Measurements from ENCODE around the gene C13orf46.

- TF ChIP-seq, protein P1, sequence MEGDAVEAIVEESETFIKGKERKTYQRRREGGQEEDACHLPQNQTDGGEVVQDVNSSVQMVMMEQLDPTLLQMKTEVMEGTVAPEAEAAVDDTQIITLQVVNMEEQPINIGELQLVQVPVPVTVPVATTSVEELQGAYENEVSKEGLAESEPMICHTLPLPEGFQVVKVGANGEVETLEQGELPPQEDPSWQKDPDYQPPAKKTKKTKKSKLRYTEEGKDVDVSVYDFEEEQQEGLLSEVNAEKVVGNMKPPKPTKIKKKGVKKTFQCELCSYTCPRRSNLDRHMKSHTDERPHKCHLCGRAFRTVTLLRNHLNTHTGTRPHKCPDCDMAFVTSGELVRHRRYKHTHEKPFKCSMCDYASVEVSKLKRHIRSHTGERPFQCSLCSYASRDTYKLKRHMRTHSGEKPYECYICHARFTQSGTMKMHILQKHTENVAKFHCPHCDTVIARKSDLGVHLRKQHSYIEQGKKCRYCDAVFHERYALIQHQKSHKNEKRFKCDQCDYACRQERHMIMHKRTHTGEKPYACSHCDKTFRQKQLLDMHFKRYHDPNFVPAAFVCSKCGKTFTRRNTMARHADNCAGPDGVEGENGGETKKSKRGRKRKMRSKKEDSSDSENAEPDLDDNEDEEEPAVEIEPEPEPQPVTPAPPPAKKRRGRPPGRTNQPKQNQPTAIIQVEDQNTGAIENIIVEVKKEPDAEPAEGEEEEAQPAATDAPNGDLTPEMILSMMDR (IDR thresholded peaks at IDR 0.05), result no peak
- no peak for TF ChIP-seq ZFX (IDR thresholded peaks at IDR 0.05; ENCODE audit: borderline replicate concordance)
Measured at GRCh38 chr13:113995051-113995601, 21.2 kb upstream of the C13orf46 start.

Measured in 22Rv1 (cell line).